ENCODE measurements around the gene FTO.

Gene FTO

DNA sequence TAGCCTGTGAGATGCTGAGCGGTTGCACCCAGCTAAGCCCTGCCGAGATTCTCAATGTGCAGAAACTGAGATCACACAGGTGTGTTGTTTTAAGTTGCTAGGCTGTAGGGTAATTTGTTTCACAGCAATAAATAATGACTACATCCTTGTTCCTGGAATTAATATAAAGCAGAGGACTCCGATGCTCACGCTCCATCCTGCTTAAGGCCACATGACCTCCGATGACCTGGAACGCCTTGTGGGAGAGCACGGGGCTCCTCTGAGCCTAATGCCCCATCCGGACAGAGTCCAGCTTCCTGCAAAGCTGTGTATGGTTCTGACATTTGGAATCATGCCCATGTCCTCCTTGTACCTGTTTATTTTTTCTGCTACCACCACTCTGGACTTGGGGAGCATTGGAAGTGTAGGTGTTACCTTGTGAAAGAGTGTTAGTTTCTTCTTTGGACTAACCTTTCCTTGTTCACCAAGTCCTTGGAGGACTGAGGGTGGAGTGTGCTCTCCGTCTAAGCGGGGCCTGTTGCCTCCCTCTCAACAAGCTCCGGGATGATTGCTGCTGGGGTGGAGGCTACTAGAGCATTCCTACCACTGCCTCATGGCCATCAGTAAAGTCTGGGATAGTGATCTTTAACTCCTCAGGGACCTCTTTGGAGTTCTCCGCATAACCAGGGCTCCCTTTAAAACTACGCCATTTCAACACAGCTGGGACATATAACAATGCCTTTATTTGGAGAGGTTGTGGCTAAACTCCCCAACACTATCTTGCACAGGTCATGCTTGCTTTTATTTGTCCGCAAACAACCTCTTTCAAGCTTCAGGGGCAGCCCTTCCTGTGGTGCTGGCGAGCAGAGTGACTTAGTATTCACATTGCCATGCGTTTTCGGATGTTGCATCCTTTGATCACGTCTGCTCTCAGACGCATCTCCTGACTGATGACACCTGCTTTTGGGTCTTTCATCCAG lies 457.3 kb downstream of the FTO start:
- DNase-seq (ENCODE audit: low spot score), result no peak

DNA sequence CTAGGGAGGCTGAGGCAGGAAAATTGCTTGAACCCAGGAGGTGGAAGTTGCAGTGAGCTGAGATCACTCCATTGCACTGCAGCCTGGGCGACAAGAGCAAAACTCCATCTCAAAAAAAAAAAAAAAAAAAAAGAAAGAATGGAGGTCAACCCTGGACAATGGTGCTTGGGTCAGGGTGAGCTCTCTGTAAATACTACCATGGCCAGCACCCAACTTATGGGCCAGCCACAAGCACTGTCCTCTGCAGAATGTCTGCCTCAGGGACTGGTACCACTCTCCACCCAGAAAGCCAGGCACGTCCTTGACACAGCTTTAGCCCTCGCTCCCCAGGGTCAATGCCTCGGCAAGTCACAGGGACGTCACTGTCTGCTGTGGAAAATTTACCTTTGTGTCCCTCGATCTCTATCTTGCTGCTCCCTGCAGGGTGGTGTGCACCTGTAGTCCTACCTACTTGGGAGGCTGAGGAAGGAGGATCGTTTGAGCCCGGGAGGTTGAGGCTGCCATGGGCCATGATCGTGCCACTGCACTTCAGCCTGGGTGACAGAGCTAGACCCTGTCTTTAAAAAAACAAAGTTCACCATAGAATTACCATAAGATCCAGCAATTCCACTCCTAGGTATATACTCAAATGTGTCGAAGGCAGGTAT lies 459.4 kb downstream of the FTO start:
- no peak for DNase-seq (ENCODE audit: low spot score)

DNA sequence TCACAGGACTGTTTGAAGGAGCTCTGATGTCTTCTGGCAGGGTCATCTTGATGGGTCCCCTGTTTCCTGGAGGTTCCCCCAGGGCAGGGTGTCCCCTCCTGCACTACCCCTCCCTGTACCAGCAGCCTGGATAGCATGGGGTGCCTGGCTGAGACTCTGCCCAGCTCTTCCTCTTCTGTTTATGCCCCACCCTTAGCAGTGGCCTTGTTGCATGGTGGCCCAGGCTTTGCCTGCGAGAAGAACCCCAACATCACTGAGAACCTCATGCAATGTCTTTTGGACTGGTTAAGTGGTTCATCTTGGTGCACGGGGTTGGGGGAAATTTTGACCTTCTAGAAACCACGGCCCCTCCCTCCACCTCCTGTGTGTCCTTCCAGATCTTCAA lies 460.8 kb downstream of the FTO start:
- no peak for DNase-seq (ENCODE audit: low spot score)

DNA sequence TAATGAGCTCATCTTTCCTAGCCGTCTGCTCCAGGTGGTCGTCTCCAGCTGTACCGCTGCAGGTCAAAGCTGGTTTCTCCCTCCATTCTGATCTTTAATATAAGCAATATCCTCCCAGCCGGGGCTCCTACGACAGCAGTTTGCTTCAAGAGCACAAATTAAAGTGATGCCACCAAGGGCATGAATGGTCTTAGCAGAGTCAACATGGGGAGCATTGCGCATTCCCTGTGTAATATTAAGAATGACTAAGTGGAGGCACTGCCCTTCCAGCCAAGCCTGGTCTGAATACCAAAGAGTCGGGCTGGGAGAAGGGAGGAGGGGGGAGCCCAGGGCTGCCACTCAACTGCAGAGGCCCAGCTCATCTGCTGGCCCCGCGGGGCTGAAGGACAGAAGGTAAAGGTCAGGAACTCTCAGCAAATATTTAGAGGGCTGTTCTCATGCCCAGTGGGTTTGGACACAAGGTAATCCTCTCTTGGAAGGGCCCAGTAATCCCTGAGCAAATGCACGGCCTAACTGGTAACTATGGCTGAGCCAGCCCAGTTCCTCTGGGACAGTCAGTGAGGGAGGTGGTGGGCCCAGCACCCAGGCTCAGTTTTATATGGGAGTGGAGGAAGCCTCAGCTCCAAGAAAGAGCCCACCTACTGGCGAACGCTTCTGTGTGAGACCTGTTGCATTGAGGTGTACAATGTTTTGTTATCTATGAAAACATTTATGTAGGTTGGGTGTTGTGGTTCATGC lies 461.4 kb downstream of the FTO start:
- no peak for DNase-seq (ENCODE audit: low spot score)

DNA sequence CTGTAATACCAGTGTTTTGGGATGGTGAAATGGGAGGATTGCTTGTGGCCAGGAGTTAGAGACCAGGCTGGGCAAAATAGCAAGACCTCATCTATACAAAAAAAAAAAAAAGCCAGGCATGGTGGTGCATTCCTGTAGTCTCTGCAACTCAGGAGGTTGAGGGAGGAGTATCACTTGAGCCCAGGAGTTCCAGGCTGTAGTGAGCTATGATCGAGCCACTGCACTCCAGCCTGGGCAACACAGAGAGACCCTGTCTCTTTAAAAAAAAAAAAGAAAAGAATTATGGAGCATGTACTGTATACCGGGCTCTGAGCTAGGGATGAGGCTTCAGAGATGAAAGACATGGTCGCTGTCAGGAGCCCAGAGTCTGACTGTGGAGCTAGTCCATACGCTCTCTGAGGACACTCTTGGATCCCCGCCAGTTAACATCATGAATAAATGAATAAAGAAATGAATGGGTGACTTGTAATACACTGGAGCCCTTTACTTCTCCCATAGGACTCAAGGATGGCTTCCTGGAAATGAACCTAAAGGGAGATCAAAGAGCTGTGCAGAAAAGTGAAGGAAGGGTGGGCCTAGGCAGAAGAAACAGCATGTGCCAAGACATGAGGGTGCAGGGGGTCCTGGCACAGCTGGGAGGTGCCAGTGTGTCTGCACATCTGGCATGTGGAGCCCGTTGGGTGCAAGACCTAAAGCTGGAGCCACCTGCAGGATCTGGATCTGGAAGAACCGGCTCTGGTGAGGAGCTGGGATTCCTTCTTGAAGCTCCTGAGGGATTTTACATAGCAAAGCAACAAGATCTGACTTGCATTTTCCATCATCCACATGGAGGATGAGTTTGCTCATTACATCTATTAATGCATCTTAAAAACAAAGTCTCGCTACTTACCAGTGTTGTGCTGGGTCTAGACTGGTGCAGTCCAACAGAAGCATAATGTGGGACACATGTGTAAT lies 462.2 kb downstream of the FTO start:
- DNase-seq (ENCODE audit: low spot score), result no peak

DNA sequence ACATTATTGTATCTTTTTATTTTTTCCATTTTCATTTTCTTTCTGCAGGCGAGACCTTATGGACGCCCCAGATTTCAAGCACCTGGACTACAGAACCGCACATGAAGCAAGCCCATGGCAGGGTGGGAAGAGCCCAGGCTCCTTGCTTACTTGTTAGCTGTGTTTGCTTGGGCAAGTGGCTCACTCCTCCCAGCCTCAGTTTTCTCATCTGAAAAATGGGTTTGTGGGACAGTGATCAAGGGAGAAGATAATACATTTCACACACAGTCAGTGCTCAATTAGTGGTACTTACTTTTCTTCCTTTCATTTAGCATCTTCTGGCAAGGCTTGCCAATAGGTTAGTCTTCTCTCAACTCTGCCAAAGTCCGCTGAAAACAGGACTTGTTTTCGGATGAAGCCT lies 465.2 kb downstream of the FTO start:
- no peak for DNase-seq (ENCODE audit: low spot score)

DNA sequence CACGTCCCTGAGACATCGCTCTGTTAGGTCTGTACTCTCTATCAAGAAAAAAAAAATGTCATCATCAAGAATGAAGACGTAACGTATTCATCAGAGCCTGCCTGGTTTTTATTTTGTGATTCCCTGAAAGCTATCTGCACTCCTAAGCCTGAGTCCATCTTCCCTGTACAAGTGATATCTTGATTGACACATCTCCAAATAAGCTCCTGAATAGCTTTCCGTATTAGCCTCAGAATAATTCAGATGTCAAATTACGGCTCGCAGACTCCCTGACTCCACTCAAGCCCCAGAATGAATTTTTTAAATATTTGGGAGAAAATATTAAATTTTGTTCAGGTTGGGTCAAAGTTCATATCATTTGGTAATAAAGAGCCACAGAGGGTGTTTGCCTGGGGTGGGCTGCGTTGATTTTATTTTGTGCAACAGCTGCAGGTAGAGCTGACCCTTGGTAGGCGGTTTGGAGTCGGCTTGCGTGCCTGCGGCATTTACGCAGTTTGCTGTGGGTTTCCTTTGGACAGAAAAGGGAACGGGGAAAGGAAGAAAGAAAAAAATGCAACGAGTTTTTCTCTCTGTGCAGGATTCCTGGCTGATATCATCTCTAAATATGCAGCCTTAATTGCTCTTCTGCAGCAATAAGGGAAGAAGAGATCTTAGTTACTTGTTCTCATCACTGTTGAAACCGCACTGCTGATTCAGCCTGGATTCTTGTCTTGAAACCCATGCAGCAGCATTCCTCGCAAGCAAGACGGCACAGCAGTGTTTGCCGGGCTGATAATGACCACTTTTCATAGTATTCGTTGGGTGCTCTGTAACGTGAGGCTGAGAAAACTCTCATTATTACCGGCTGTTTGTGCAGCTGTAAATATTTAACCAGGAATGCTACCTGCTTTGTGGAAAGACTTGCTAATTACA lies 467.9 kb downstream of the FTO start:
- DNase-seq (ENCODE audit: low spot score), result no peak

DNA sequence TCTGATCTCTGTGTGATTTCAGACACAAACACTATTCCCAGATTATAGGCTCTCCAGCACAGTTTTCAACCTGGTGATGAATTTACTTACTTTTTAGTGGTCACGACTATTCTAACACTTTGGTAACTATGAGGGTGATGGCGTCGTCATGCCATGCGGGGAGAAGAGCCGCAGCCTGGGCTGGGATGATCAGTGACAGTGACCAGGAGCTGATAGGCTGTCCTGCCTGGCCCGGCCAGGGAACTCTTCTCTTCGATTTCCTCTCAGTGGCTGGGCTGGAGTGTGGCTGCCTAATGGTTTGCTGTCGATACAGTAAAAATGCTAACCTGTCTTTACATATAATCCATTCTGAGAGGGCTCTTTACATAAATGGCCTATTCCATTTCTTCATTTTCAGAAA lies 469.5 kb downstream of the FTO start:
- no peak for DNase-seq (ENCODE audit: low spot score)

DNA sequence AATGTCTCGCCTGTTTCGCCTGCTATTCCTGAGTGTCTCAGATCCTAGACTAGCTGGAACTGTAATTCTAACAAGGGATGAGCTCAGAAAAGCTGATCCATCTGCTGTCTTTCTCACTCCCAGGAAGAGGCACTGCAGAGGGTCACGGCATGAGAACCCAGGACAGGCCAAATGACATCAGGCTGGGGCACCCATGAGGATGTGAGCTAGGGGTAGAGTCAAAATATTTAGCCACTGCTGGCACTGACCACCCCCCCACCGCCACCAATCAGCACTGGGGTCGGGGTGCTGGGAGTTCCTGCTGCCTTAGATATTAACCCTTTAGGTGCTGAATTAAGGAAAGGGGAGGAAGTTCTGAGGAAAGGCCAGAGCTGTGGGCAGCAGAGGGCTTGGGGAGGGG lies 470.2 kb downstream of the FTO start:
- DNase-seq (ENCODE audit: low spot score), result no peak

GRCh38 chr16:54174750-54175149 lies 470.8 kb downstream of the FTO start:
- no peak for DNase-seq (ENCODE audit: low spot score)

DNA sequence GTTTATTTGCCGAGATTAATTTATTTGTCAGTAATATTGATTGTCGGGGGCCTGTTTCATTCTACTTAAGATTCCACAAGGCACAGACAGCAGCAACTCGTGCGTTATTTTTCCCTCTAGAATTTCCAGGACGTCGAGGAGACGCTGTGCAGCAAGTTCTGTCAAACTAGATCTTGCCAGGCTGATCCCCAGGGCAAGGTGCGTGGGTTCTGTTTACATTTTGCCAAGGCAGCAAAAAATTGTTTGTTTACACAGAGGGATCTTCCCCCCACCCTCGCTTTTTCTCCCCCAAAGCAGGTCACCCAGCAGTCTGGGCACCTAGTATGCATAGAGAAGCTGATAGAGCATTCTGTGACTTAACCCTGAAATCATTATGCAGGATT lies 471.2 kb downstream of the FTO start:
- no peak for DNase-seq (ENCODE audit: low spot score)

- DNase-seq (ENCODE audit: low spot score), result no peak
Observed at GRCh38 chr16:54175552-54176375, 471.8 kb downstream of the FTO start.

DNA sequence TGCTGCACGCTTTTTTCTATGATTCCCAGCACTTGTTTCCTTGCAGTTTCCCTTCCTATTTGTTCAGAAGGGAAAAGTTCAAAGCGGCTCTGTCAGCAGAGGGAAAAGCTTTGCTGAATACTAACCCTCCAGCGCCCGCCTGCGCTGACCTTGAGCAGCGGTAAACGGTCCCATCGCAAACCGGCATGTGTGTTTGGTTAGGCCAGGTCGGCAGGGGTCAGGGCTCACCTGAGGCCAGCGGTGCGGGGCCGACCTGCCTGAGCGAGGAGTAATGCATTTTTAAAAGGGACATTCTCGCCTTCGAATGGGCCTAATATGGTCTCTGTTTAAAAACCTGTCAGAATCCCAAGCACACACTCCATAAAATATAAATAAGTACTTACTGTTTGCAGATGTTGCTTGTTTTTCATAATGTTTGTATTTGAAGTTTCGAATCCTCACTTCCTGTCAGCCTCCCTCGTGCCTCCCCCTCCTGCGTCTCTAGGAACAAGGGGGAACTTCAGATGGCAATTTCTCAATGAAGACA lies 472.5 kb downstream of the FTO start:
- no peak for DNase-seq (ENCODE audit: low spot score)

- no peak for DNase-seq (ENCODE audit: low spot score)
Observed at GRCh38 chr16:54177052-54177861, 473.3 kb downstream of the FTO start.

GRCh38 chr16:54177862-54178477 lies 474.0 kb downstream of the FTO start:
- DNase-seq (ENCODE audit: low spot score), result no peak

DNA sequence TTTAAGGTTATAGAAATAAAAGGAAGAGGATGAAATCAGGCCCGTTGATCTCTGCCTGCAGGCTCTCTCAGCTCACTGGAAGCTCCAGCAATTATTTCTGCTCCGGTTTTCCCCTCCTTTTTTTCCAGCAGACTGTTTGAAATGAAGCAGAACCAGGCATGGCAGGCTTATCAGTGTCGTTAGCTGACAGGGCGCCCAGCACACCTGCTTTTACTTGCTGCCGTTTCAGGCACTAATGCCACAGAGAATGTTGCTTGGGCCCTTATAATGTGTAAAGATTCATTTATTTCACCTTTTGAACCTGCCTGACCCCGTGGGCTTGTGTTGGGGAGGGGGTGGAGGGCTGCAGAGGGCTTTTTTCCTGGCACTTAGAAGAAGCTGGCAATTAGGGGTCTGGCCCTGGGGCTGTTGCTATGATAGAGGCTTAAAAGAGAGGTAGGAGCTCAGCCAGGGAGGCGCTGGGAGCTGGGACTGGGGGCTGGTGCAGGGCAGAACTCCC lies 474.6 kb downstream of the FTO start:
- DNase-seq (ENCODE audit: low spot score), result no peak

DNA sequence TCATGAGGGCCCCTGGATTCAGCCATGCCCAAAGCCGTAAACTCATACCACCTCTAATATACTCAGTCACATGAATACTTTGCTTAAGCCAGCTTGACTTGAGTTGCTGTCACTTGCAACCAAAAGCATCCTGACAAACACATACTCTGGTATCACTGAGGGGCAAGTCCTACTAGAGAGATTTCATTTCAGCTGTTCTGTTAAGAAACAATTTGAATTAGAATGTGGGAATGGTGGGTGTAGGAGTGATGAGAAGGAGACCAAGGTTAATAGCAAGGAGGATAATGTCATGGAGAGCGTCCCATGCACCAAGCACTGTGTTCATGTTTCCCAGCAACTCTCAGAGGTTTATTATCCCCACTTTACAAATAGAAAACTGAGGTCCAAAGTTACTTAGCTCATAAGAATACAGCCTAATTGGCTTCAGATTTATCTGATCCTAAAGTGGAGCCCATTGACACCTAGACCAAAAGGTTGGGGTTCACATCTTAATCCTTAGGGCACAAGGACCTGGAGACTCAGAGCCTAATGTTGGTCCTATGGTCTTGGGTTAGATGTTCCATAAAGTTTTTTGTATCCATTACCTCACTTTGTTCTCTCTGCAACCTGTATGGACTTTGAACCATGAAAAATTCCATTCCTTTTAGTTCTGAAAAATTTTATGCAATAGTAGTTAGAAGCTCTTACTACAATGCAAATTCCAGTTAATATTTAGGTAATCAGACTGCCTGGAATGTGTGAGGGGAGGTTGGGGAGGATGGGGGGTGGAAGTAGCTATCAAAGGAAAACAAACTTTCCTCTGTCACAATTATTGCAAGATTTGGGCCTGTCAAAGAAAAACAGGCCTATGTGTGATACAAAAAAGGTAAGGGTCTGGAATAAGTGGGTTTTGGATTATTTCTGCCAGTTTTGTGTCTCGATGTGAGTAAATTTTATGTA lies 476.7 kb downstream of the FTO start:
- DNase-seq (ENCODE audit: low spot score), result no peak
